HG03135 (cell line): ENCODE results near the gene RETREG3.
"Not testable (repeated sequence)": the region's sequence is repeated elsewhere in the genome, so short reads cannot be mapped to it uniquely, and the experiment has no call there.

ENCODE experiments used
- ATAC-seq: cut with Tn5 transposase; IDR thresholded peaks from one replicate; pipeline ENCODE4 v1.9.1; 2021; ENCODE audit warnings: mild to moderate bottlenecking, moderate library complexity; ENCODE audit not compliant: unreplicated experiment

RETREG3 gene

DNA sequence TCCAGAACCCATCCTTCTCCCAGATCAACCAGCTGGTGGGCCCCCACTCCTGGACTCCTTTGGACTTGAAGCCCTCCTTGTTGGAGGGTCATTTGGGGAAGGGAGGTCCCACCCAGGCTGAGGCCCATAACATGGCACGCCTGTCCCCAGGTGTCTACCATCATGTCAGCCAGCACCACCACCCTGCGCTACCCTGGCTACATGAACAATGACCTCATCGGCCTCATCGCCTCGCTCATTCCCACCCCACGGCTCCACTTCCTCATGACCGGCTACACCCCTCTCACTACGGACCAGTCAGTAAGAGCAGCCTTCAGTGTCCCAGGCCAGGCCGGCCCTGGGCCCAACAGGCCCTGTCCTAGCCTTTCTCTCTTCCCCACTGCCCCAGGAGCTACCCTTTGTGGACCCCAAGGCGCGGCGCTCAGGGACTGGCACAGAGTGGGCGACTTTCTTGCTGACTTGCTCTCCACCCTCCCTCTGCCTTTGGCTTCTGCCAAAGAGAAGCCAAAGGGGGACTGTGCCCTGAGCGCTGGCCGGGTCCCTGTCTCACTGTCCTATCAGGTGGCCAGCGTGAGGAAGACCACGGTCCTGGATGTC is 4.6 kb upstream of the RETREG3 start:
- no peak for ATAC-seq

DNA sequence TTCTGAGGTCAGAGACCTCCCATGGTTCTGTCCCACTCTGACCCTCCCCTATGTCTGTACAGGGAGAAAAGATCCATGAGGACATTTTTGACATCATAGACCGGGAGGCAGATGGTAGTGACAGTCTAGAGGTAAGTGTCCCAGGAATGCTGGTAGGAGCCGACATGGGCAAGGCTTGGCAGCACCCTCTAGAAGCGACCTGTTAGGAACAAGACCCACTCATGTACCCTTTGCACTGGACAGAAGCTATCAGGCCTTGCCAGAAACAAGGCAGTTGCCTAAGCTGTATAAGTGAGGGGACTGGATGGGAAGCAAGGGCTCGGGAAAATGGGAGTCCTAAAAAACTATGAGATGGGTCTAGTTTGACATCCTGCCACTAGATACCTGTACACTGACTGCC is 2.8 kb upstream of the RETREG3 start:
- no peak for ATAC-seq

DNA sequence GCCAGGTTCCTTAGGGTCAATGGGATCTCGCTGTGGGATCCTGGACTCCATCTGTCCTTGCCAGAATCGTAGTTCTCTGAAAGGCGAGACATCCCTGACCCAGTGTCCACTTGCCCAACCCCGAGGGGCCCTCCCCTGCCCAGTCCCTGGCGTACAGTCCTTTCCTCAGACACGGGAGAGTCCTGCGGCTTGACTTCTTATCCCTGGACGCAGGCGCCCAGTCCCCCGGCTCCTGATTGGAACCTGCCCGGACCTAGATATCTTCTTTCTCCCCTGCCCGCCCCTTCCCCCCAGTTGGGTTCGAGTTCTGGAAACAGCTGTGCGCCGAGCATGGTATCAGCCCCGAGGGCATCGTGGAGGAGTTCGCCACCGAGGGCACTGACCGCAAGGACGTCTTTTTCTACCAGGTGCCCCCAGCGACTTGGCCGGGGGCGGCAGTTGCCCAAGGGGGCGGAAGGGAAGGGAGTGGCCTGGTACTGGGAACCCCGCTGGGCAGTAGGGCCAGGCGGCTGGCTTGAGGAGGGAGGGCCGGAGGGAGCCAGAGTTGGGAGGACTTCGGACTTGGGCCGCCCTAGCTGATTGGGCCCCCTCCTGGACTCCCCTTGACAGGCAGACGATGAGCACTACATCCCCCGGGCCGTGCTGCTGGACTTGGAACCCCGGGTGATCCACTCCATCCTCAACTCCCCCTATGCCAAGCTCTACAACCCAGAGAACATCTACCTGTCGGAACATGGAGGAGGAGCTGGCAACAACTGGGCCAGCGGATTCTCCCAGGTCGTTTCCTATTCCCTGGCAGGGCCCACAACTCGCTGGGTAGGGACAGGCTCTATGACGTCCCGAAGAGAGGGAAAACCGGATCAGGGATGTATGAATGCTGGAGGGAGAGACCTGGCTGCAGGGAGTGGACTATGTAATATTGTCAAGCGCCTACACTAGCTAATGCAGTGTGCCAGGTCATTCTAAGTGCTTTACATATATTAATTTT is 934 bp upstream of the RETREG3 start:
- ATAC-seq, result not testable (repeated sequence)

DNA sequence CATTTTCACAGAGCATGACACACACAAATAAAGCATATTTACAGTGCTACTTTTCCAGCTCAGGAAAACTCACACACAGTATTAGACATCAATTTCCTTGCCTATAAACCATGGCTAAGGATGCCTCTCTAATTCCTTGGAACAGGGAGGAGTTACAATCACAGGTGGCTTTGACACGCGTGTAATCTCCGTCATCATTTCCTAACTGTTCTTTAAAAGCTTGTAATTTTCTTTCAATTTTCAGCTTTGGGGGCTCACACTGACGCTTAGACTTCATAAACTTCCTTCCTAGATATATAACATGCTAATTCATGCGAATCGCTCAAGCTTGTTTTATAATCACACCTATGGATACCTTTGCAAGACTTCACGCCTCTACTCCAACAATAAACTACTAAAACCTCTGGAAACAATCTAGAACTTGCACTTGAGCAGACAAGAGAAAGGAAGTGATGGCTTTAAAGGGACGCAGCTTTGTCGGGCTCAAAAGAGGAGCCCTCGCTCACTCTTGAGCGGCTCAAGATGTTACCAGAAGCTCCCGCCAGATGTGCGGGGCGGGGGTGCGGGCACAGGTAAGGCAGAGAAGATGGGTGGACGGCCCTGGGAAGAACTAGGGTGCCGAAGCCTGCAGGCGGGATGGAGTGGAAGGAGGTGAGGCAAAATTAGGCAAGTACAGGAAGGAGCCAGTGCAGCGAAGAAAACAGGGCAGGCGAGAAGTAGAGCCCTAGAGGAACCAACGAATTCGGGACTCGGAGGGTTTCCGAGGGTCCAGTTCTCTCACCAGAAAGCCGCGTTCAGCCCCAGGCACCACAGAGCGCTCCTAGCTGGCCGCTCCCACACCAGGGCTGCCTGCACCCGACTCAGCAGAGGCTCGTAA is 631 bp downstream of the RETREG3 start:
- ATAC-seq, result peak; percentile 45

GRCh38 chr17:42607769-42608168 is 1.4 kb downstream of the RETREG3 start:
- ATAC-seq, result no peak

DNA sequence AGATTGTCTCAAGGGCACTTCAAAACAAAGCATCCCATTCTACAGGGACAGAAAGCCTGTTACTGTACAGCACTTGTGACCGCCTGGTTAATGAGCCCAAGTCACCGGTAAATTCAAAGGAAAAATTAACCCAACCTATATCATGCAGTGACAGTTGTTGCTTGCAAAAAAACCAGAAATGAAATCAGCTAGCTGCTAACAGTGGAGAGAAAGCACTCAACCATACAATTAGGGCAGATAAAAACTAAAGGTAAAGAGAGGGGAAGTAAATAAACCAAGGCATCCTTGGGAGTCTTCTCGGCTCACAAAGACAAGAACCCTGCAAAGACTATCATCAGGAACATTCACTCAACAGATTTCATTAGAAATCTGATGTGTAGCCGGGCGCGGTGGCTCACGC is 5.9 kb downstream of the RETREG3 start:
- no peak for ATAC-seq

DNA sequence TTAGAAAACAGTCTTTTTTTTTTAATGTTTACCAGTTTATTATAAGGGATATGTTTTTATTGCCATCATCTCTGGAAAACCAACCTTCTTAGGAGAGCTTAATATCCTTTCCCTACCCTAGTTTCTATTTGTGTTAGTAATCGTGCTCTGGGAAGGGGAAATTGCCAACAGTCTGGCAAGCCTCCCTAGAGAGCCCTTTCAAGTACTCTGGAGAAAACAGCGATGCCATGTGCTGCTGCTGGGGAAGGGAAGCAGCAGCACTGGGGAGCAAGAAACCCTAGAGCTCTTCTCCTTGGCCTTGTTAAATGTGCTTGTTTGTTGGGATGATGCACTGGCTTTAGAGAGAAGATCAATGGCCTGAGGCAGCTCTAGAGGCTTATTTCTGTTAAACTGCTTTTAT is 10.3 kb downstream of the RETREG3 start:
- no peak for ATAC-seq

- ATAC-seq, result no peak
These were observed 12.8 kb downstream of the RETREG3 start for GRCh38 chr17:42596386-42596785.

DNA sequence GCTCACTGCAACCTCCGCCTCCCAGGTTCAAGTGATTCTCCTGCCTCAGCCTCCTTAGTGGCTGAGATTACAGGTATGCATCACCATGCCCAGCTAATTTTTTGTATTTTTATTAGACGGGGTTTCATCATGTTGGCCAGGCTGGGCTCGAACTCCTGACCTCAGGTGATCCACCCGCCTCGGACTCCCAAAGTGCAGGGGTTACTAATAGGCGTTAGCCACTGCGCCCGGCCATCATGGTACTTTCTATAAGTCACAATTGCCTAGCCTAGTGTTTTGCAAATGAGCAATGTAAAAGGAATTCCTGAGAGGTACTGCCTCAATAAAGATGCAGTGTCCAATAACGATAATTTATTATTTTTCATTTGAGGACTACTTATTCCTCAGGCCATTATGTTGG is 17.8 kb downstream of the RETREG3 start:
- ATAC-seq, result no peak

- no peak for ATAC-seq
These were observed 18.3 kb downstream of the RETREG3 start for GRCh38 chr17:42590886-42591285.

DNA sequence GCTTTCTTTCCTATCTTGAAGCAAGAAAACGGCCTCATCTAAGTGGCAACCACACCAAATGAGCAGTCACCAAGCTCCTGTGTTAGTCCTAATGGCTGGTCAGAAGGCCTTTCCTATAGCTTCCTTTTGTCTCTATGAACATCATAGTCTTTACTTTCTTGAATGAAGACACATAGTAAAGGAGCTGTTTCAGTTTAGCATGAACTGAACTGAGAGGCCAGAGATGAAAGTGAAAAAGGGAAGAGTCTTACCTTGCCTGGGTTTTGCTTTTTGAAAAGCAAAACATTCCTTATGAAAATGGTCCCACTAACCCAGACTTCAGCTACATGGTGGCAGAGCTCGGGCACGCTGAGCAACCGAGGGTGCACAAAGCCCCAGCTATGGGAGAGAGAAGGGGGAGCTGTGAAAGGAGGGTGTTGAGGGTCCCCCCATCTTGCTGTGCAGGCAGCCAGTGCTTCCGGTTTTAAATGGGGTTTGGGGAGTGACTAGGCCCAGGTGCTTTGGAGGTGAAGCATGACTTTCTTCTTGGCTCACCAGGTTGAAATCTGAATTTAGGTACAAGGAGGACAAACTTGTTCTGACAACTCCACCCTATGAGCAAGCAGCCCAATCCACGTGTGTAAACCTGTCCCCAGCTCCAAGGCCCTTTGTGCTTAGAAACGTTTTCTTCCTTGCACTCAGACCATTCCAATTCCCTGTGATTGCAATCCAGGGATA is 22.5 kb downstream of the RETREG3 start:
- ATAC-seq, result no peak

GRCh38 chr17:42585353-42585752 is 23.8 kb downstream of the RETREG3 start:
- ATAC-seq, result no peak

GRCh38 chr17:42584880-42585279 is 24.3 kb downstream of the RETREG3 start:
- ATAC-seq, result no peak

DNA sequence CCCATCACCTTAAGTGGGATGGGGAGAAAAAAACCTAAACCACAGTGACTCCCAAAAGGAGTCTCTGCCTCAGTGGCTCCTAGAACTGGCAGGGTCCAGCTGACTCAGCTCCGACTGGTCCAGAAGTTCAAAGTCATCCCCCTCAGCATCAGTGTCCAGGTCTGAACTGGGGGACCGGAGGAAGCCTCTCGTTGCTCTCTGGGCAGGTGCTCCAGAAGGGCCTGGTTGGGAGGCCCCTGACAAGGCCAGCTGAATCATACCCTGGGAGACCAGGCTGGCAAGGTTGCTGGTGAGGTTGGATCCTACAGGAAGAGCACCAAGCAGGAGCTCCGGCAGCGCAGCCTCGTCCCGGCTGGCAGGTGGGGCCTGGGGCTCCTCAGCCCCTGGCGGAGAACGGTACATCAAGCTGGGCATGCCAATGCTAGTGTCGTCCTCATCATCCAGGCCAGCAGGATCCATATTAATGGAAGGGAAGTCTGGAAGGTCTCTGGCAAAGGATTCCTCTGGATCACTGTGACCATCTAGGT is 27.4 kb downstream of the RETREG3 start:
- ATAC-seq, result no peak

- no peak for ATAC-seq
These were observed 29.2 kb downstream of the RETREG3 start for GRCh38 chr17:42579794-42580551.

DNA sequence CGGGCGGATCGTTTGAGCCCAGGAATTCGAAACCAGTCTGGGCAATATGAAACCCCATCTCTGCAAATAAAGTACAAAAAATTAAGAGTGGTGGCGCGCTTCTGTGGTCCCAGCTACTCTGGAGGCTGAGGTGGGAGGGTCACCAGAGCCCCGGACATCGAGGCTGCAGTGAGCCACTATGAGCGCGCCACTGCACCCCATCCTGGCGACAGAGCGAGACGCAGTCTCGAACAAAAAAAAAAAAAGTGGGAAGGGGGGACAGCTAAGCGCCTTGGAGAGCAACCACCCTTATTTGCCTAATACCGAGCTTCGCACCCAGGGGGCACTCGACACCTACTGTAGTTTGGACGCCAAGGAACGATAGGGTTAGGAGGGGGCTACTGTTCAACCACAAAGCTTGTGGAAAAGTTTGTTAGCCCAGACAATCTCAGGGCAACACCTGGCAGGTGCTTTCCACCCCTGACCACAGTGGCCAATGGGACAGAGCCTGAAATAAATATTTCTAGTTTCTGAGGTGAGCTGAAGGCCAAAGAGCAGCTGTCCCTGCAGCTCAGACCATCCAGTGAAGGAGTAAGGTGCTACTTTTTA is 30.8 kb downstream of the RETREG3 start:
- ATAC-seq, result peak; percentile 55

- ATAC-seq, result peak; percentile 65
These were observed 31.5 kb downstream of the RETREG3 start, which contains the start of gene PSMC3IP for GRCh38 chr17:42577532-42578281. Gene PSMC3IP (minus strand): TSS chr17:42577729. CDS start chr17:42577686, 43 bp downstream.

GRCh38 chr17:42577140-42577531 is 32.0 kb downstream of the RETREG3 start:
- no peak for ATAC-seq
